ENCODE results near the gene LCN10. TPM values are rescaled to one million over a fixed set of nuclear protein-coding genes. Genes with fewer than 3 reads are reported as not detected.
"Not testable (repeated sequence)": the region's sequence is repeated elsewhere in the genome, so short reads cannot be mapped to it uniquely, and the experiment has no call there.

LCN10 gene
- total and polyA plus RNA-seq, 7 donors, result 1.2 to 9.2 (median 2.1) TPM

GRCh38 chr9:136709454-136710109 is 33.2 kb downstream of the LCN10 start:
- DNase-seq, result no peak
- Histone ChIP-seq H3K27ac (peak overlapping the region in 1 of 4 donors; percentile 10), H3K36me3 (no peaks in the 10 kb centered on the region), H3K4me1 (peaks cover 0 to 23% (median 20%) of the 10 kb centered on the region in 4 donors), H3K9me3 (no peaks in the 10 kb centered on the region), H3K4me3 (no peak overlapping the region), H3K27me3 (peaks cover 0 to 20% (median 20%) of the 10 kb centered on the region in 3 donors)
- WGBS, 2 donors, result 86 to 92% methylated on average over 24 of the region's 24 CpGs
- intact Hi-C loops (cut with DNase I), result no loop called here
- TF ChIP-seq EP300 (IDR thresholded peaks at IDR 0.05) (no peak), CTCF (IDR thresholded peaks at IDR 0.05) (no peak), POLR2AphosphoS5 (IDR thresholded peaks at IDR 0.05) (no peak), POLR2A (IDR thresholded peaks at IDR 0.05) (no peak)

- Histone ChIP-seq H3K4me3 (no peak overlapping the region), H3K4me1 (peaks cover 0 to 15% (median 13%) of the 10 kb centered on the region in 4 donors), H3K36me3 (no peaks in the 10 kb centered on the region), H3K27me3 (peaks cover 0 to 12% (median 11%) of the 10 kb centered on the region in 3 donors), H3K9me3 (no peaks in the 10 kb centered on the region), H3K27ac (no peak overlapping the region)
- TF ChIP-seq CTCF (IDR thresholded peaks at IDR 0.05) (no peak), POLR2A (IDR thresholded peaks at IDR 0.05) (no peak), POLR2AphosphoS5 (IDR thresholded peaks at IDR 0.05) (no peak)
- intact Hi-C loops (cut with DNase I), result no loop called here
- WGBS, 2 donors, result 87 to 88% methylated on average over 22 of the region's 22 CpGs
- no peak for DNase-seq
Measured at GRCh38 chr9:136707849-136708517, 34.8 kb downstream of the LCN10 start.

- Histone ChIP-seq H3K27ac (no peak overlapping the region), H3K27me3 (peaks cover 0 to 6% (median 5%) of the 10 kb centered on the region in 3 donors), H3K4me1 (peaks cover 0 to 8% (median 7%) of the 10 kb centered on the region in 4 donors), H3K36me3 (no peaks in the 10 kb centered on the region), H3K9me3 (no peaks in the 10 kb centered on the region), H3K4me3 (no peak overlapping the region)
- no peak for DNase-seq
- TF ChIP-seq EP300 (IDR thresholded peaks at IDR 0.05) (no peak), CTCF (IDR thresholded peaks at IDR 0.05) (no peak), POLR2A (IDR thresholded peaks at IDR 0.05) (no peak), POLR2AphosphoS5 (IDR thresholded peaks at IDR 0.05) (no peak)
- intact Hi-C loops (cut with DNase I), result no loop called here
- 82 to 95% methylated on average over 7 of the region's 7 CpGs for WGBS, 2 donors
Measured at GRCh38 chr9:136707011-136707410, 35.7 kb downstream of the LCN10 start.

- no peak for DNase-seq
- intact Hi-C loops (cut with DNase I), result no loop called here
- Histone ChIP-seq H3K27ac (no peak overlapping the region), H3K9me3 (no peaks in the 10 kb centered on the region), H3K4me1 (peaks cover 0 to 7% (median 5%) of the 10 kb centered on the region in 4 donors), H3K27me3 (no peaks in the 10 kb centered on the region), H3K36me3 (no peaks in the 10 kb centered on the region), H3K4me3 (no peak overlapping the region)
- TF ChIP-seq POLR2A (IDR thresholded peaks at IDR 0.05) (no peak), EP300 (IDR thresholded peaks at IDR 0.05) (no peak), CTCF (IDR thresholded peaks at IDR 0.05) (no peak), POLR2AphosphoS5 (IDR thresholded peaks at IDR 0.05) (no peak)
- WGBS, 2 donors, result 37 to 52% methylated on average over 7 of the region's 7 CpGs
Measured at GRCh38 chr9:136705564-136705963, 37.2 kb downstream of the LCN10 start.

- DNase-seq; H3K27ac ChIP-seq; intact Hi-C loops (cut with DNase I); H3K36me3 ChIP-seq; H3K9me3 ChIP-seq; H3K27me3 ChIP-seq; H3K4me3 ChIP-seq: not testable (repeated sequence)
- 57 to 85% methylated on average over 8 of the region's 8 CpGs for WGBS, 2 donors
- peaks cover 0 to 16% (median 13%) of the 10 kb centered on the region in 4 donors for H3K4me1 ChIP-seq
Measured at GRCh38 chr9:136704741-136705140, 38.0 kb downstream of the LCN10 start.
